ENCODE measurements around the gene TRPM4.

GRCh38 chr19:49194408-49194807, 36.8 kb downstream of the TRPM4 start:
- TF ChIP-seq CTCF (IDR thresholded peaks at IDR 0.05) (no peak), ZFX (IDR thresholded peaks at IDR 0.05; ENCODE audit: borderline replicate concordance) (no peak)

Data from 22Rv1 (cell line).